Measurements from ENCODE around the gene MTARC1. TPM values are rescaled to one million over a fixed set of nuclear protein-coding genes. Genes with fewer than 3 reads are reported as not detected.

Gene MTARC1
- total and polyA plus RNA-seq, 4 donors = 14.3 to 31.6 (median 23.7) TPM

- no peaks in the 10 kb centered on the region for H3K9me3 ChIP-seq (ENCODE audit: control insufficient read depth, insufficient read depth, low read length)
- H3K36me3 ChIP-seq (ENCODE audit: control insufficient read depth, insufficient read depth, low read length) = peaks cover 15% of the 10 kb centered on the region
- no peaks in the 10 kb centered on the region for H3K4me1 ChIP-seq (ENCODE audit: control insufficient read depth, insufficient read depth, low read length)
- WGBS (ENCODE audit: insufficient coverage) = 90% methylated on average over 5 of the region's 5 CpGs
- no peak overlapping the region for H3K27ac ChIP-seq (ENCODE audit: low read depth, low read length)
- no peak overlapping the region for H3K4me3 ChIP-seq (ENCODE audit: low read depth, low read length)
- no peak for DNase-seq (ENCODE audit: low read depth in 4 of 6, low spot score in 6 of 6)
- H3K27me3 ChIP-seq (ENCODE audit: control insufficient read depth, insufficient read depth, low read length) = no peaks in the 10 kb centered on the region
Observed at GRCh38 chr1:220768126-220768601, 18.5 kb upstream of the MTARC1 start.

- DNase-seq (ENCODE audit: low read depth in 4 of 6, low spot score in 6 of 6) = no peak
- no peaks in the 10 kb centered on the region for H3K9me3 ChIP-seq (ENCODE audit: control insufficient read depth, insufficient read depth, low read length)
- 96% methylated on average over 13 of the region's 13 CpGs for WGBS (ENCODE audit: insufficient coverage)
- H3K4me1 ChIP-seq (ENCODE audit: control insufficient read depth, insufficient read depth, low read length) = no peaks in the 10 kb centered on the region
- no peaks in the 10 kb centered on the region for H3K27me3 ChIP-seq (ENCODE audit: control insufficient read depth, insufficient read depth, low read length)
- H3K4me3 ChIP-seq (ENCODE audit: low read depth, low read length) = no peak overlapping the region
- peaks cover 15% of the 10 kb centered on the region for H3K36me3 ChIP-seq (ENCODE audit: control insufficient read depth, insufficient read depth, low read length)
- no peak overlapping the region for H3K27ac ChIP-seq (ENCODE audit: low read depth, low read length)
Observed at GRCh38 chr1:220769205-220769604, 17.5 kb upstream of the MTARC1 start.

- no peak overlapping the region for H3K4me3 ChIP-seq (ENCODE audit: low read depth, low read length)
- H3K4me1 ChIP-seq (ENCODE audit: control insufficient read depth, insufficient read depth, low read length) = no peaks in the 10 kb centered on the region
- H3K9me3 ChIP-seq (ENCODE audit: control insufficient read depth, insufficient read depth, low read length) = no peaks in the 10 kb centered on the region
- no peak for DNase-seq (ENCODE audit: low read depth in 4 of 6, low spot score in 6 of 6)
- H3K36me3 ChIP-seq (ENCODE audit: control insufficient read depth, insufficient read depth, low read length) = peaks cover 8% of the 10 kb centered on the region
- H3K27me3 ChIP-seq (ENCODE audit: control insufficient read depth, insufficient read depth, low read length) = no peaks in the 10 kb centered on the region
- no peak overlapping the region for H3K27ac ChIP-seq (ENCODE audit: low read depth, low read length)
- 89% methylated on average over 5 of the region's 15 CpGs for WGBS (ENCODE audit: insufficient coverage)
Observed at GRCh38 chr1:220770245-220770913, 16.3 kb upstream of the MTARC1 start.

- no peak overlapping the region for H3K4me3 ChIP-seq (ENCODE audit: low read depth, low read length)
- H3K9me3 ChIP-seq (ENCODE audit: control insufficient read depth, insufficient read depth, low read length) = no peaks in the 10 kb centered on the region
- no peaks in the 10 kb centered on the region for H3K4me1 ChIP-seq (ENCODE audit: control insufficient read depth, insufficient read depth, low read length)
- no peak overlapping the region for H3K27ac ChIP-seq (ENCODE audit: low read depth, low read length)
- no peaks in the 10 kb centered on the region for H3K27me3 ChIP-seq (ENCODE audit: control insufficient read depth, insufficient read depth, low read length)
- peaks cover 8% of the 10 kb centered on the region for H3K36me3 ChIP-seq (ENCODE audit: control insufficient read depth, insufficient read depth, low read length)
- DNase-seq (ENCODE audit: low read depth in 4 of 6, low spot score in 6 of 6) = no peak
- WGBS (ENCODE audit: insufficient coverage) = 100% methylated on average over 1 of the region's 4 CpGs
Observed at GRCh38 chr1:220772846-220773245, 13.9 kb upstream of the MTARC1 start.

GRCh38 chr1:220775240-220775853 is 11.4 kb upstream of the MTARC1 start:
- H3K9me3 ChIP-seq (ENCODE audit: control insufficient read depth, insufficient read depth, low read length) = no peaks in the 10 kb centered on the region
- WGBS (ENCODE audit: insufficient coverage) = 58% methylated on average over 1 of the region's 8 CpGs
- peaks cover 3% of the 10 kb centered on the region for H3K36me3 ChIP-seq (ENCODE audit: control insufficient read depth, insufficient read depth, low read length)
- no peaks in the 10 kb centered on the region for H3K4me1 ChIP-seq (ENCODE audit: control insufficient read depth, insufficient read depth, low read length)
- no peaks in the 10 kb centered on the region for H3K27me3 ChIP-seq (ENCODE audit: control insufficient read depth, insufficient read depth, low read length)
- H3K4me3 ChIP-seq (ENCODE audit: low read depth, low read length) = no peak overlapping the region
- no peak overlapping the region for H3K27ac ChIP-seq (ENCODE audit: low read depth, low read length)
- DNase-seq (ENCODE audit: low read depth in 4 of 6, low spot score in 6 of 6) = peak in 2 of 6 donors; percentile 47 to 62

- no peak overlapping the region for H3K27ac ChIP-seq (ENCODE audit: low read depth, low read length)
Observed at GRCh38 chr1:220776254-220776653, 10.5 kb upstream of the MTARC1 start.

GRCh38 chr1:220776720-220777326 is 9.9 kb upstream of the MTARC1 start:
- H3K4me3 ChIP-seq (ENCODE audit: low read depth, low read length) = no peak overlapping the region
- WGBS (ENCODE audit: insufficient coverage) = 25% methylated on average over 15 of the region's 19 CpGs
- no peaks in the 10 kb centered on the region for H3K27me3 ChIP-seq (ENCODE audit: control insufficient read depth, insufficient read depth, low read length)
- H3K4me1 ChIP-seq (ENCODE audit: control insufficient read depth, insufficient read depth, low read length) = no peaks in the 10 kb centered on the region
- DNase-seq (ENCODE audit: low read depth in 4 of 6, low spot score in 6 of 6) = peak in 5 of 6 donors; percentile 52 to 94 (median 75)
- no peak overlapping the region for H3K27ac ChIP-seq (ENCODE audit: low read depth, low read length)
- no peaks in the 10 kb centered on the region for H3K36me3 ChIP-seq (ENCODE audit: control insufficient read depth, insufficient read depth, low read length)
- H3K9me3 ChIP-seq (ENCODE audit: control insufficient read depth, insufficient read depth, low read length) = no peaks in the 10 kb centered on the region

More at GRCh38 chr1:220776254-220776653, 10.5 kb upstream of the MTARC1 start:
- DNase-seq (ENCODE audit: low read depth in 4 of 6, low spot score in 6 of 6) = no peak
- Histone ChIP-seq H3K4me3 (ENCODE audit: low read depth, low read length) (no peak overlapping the region), H3K4me1 (ENCODE audit: control insufficient read depth, insufficient read depth, low read length) (no peaks in the 10 kb centered on the region), H3K36me3 (ENCODE audit: control insufficient read depth, insufficient read depth, low read length) (no peaks in the 10 kb centered on the region), H3K9me3 (ENCODE audit: control insufficient read depth, insufficient read depth, low read length) (no peaks in the 10 kb centered on the region), H3K27me3 (ENCODE audit: control insufficient read depth, insufficient read depth, low read length) (no peaks in the 10 kb centered on the region)
- 80% methylated on average over 4 of the region's 7 CpGs for WGBS (ENCODE audit: insufficient coverage)

GRCh38 chr1:220783453-220783852 is 3.3 kb upstream of the MTARC1 start:
- H3K4me1 ChIP-seq (ENCODE audit: control insufficient read depth, insufficient read depth, low read length) = peaks cover 22% of the 10 kb centered on the region
- H3K27ac ChIP-seq (ENCODE audit: low read depth, low read length) = no peak overlapping the region
- WGBS (ENCODE audit: insufficient coverage) = 83% methylated on average over 1 of the region's 3 CpGs
- H3K36me3 ChIP-seq (ENCODE audit: control insufficient read depth, insufficient read depth, low read length) = no peaks in the 10 kb centered on the region
- H3K4me3 ChIP-seq (ENCODE audit: low read depth, low read length) = no peak overlapping the region
- no peaks in the 10 kb centered on the region for H3K27me3 ChIP-seq (ENCODE audit: control insufficient read depth, insufficient read depth, low read length)
- H3K9me3 ChIP-seq (ENCODE audit: control insufficient read depth, insufficient read depth, low read length) = no peaks in the 10 kb centered on the region
- peak in 1 of 6 donors; percentile 9 for DNase-seq (ENCODE audit: low read depth in 4 of 6, low spot score in 6 of 6)

- no peak overlapping the region for H3K4me3 ChIP-seq (ENCODE audit: low read depth, low read length)
- H3K36me3 ChIP-seq (ENCODE audit: control insufficient read depth, insufficient read depth, low read length) = no peaks in the 10 kb centered on the region
- no peaks in the 10 kb centered on the region for H3K9me3 ChIP-seq (ENCODE audit: control insufficient read depth, insufficient read depth, low read length)
- no peaks in the 10 kb centered on the region for H3K27me3 ChIP-seq (ENCODE audit: control insufficient read depth, insufficient read depth, low read length)
- peaks cover 22% of the 10 kb centered on the region for H3K4me1 ChIP-seq (ENCODE audit: control insufficient read depth, insufficient read depth, low read length)
- no peak for DNase-seq (ENCODE audit: low read depth in 4 of 6, low spot score in 6 of 6)
- WGBS (ENCODE audit: insufficient coverage) = no CpG with 5 or more reads among the region's 4 CpGs
- H3K27ac ChIP-seq (ENCODE audit: low read depth, low read length) = no peak overlapping the region
Observed at GRCh38 chr1:220784751-220785150, 2.0 kb upstream of the MTARC1 start.

Measured in spinal cord (tissue), 10 donors.